Anterior cingulate cortex (tissue), 58 donors: ENCODE results near the gene CCDC40.

ENCODE experiments used
- DNase-seq, 58 donors: peaks; one replicate each; lab custom pipeline; 2025; lab: John Stamatoyannopoulos, UW

Gene CCDC40

GRCh38 chr17:80000981-80001775 lies 35.3 kb upstream of the CCDC40 start:
- DNase-seq = peak in 7 of 58 donors; percentile 16 to 61 (median 37)

DNA sequence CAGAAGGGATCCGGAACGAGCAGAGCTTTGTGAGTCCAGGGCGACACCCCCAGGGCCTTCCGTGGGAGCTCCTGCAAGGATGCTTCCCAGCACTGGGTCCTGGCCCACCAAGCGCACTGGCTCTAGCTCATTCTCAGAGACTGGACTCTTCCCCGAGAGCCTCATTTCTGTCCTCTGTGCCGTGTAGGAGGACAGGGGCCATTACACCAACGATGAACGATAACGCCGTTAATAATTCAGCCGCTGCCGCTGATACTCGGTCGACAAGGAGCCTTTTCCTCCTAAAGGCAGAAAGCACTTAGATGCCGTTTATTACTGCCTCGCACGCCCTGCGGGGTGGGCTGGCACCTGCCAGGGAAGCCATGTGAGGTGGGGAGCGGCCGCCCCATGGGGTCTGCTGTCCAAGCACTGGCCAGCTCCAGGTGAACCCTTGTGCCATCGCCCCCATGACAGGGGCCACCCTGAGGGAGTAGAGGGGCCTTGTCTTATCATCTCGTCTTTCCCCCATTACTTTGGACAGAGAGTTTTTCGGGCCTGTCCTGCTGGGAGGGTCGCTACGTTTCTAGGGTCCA lies 34.3 kb upstream of the CCDC40 start:
- DNase-seq = no peak

GRCh38 chr17:80002690-80003490 lies 33.6 kb upstream of the CCDC40 start:
- no peak for DNase-seq

DNA sequence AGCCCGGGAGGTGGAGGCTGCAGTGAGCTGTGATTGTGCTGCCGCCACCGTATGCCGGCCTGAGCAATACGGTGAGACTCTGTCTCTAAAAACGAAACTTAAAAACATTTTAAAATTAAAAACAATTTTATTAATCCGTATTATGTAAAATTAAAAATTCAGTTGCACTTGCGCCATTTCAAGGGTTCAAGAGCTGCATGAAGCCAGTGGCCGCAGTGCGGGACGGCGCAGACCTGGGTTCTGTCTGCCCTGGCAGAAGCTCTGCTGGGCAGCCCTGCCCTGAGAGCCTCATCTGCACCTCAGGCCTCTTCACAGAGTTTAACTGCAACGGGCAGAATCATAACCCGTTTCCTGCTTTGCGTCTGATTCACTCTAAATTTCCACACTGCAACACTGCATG lies 32.5 kb upstream of the CCDC40 start:
- DNase-seq = no peak

DNA sequence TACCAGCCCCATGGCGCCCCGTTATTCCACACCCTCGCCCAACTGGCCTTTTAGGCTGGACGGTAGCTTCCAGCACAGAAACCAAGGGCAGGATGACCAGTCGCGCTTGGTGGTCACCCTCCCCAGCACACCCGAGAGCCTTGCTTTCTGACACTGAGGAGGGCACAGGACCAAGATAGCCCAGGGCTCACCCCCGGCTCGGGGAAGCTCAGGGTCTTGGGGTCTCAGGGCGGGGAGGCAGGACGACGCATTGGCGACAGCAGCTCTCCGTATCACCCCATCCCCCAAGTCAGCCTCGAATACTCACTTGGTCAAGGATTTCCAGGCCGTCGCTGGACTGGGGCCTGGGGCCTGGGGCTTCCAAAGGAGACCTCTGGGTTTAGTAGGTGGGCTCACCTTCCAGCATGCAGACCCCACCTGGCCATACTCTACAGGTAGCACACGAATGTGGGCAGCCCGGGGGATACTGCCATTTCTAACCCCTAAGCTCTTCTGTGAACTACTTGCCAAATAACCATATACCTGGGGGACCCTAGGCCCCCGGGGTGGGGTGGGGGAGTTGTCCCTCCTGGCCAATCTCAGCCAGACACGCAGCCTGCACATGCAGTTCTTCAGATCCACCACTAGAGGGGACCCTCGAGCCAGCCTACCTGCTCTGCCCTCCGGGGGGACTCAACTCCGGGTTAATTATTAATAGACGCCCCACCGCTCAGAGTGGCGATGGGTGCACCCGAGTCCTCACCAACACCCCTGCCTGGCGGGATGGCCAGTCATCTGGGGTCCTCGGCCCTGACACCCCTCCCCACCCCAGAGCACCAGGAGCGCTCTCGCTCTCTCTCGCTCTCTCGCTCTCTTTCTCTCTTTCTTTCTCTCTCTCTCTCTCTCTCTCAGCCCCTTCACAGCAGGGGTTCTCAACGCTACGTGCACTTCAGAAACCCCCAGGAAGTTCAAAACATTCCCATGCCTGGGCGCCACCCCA lies 30.8 kb upstream of the CCDC40 start:
- DNase-seq = peak in 17 of 58 donors; percentile 8 to 48 (median 19)

DNA sequence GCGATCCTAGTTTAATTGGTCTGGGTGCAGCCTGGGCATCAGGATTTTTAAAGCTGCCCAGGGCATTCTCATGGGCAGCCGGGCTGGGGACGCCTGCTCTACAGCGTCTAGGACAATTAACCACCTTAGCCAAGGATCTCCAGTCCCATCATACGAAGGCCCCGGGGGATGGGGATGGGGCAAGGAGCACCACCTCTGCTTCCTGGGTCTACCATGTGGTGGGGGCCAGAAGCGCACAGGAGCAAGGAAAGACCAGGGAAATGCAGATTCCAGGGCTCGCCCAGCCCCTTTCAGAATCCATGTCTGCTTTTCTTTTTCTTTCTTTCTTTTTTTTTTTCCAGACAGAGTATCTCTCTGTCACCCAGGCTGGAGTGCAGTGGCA lies 30.1 kb upstream of the CCDC40 start:
- no peak for DNase-seq

- DNase-seq = no peak
Measured at GRCh38 chr17:80006811-80007752, 29.4 kb upstream of the CCDC40 start.

DNA sequence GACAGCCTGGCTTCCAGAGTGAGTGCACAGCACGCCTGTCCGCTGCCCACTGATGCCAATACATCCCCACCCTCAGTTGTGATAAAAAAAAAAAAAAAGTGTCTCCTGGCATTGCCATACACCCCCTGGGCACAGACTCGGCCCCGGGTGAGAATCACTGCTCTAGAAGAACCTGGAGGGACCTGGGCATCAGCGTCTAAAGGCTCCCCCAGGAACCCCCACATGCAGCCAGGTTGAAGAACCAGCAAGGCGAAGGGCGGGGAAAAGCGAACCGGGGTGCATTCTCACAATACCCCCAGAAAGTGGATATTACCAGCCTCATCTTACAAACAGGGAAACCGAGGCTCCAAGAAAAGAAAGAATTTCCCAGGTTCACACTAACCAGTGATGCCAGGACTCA lies 28.5 kb upstream of the CCDC40 start:
- no peak for DNase-seq

GRCh38 chr17:80008383-80008840 lies 28.0 kb upstream of the CCDC40 start:
- peak in 33 of 58 donors; percentile 9 to 78 (median 33) for DNase-seq

DNA sequence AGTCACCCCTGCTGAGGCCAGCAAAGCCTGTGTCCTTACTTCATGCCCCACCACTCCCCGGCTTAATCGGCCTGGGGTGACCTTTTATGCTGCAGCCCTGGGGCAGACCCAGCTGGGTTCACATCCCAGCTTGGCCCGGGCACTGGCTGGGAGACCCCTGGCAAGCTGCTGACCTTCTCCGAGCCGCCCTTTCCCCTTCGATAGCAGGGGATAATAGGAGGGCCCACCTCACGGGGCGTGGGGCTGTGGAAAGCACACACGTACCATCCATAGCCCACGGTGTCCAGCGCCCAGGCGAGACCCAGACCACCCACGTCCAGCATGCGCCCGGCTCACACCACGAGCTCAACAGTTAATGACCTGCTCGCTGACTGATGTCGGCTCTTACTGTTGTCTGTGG lies 27.6 kb upstream of the CCDC40 start:
- DNase-seq = no peak

GRCh38 chr17:80009391-80010282 lies 26.8 kb upstream of the CCDC40 start:
- DNase-seq = no peak

- no peak for DNase-seq
Measured at GRCh38 chr17:80010283-80010858, 26.1 kb upstream of the CCDC40 start.

- DNase-seq = no peak
Measured at GRCh38 chr17:80011989-80012555, 24.4 kb upstream of the CCDC40 start.

GRCh38 chr17:80012765-80013741 lies 23.4 kb upstream of the CCDC40 start:
- no peak for DNase-seq

GRCh38 chr17:80017226-80018010 lies 19.0 kb upstream of the CCDC40 start:
- DNase-seq = no peak
